Astrocyte (in vitro differentiated cells and primary cell): ENCODE measurements around the gene EFNA5. TPM values are rescaled to one million over a fixed set of nuclear protein-coding genes. Genes with fewer than 3 reads are reported as not detected.
A peak's percentile ranks its signal among the peaks of the same experiment; 100 is the strongest.

ENCODE experiments used
- DNase-seq: peaks from one replicate; pipeline ENCODE4 v3.0.0-alpha.2; 2010; ENCODE audit warnings: low read depth
- FAIRE-seq: peaks from 2 replicates; lab custom pipeline; 2011; peaks lifted over from hg19 to GRCh38; lab: Jason Lieb, UNC
- H2AFZ ChIP-seq: 2 replicates; pipeline ENCODE4 v1.6.0; 2012; ENCODE audit warnings: low read depth, low read length, inconsistent platforms
- H3K27ac ChIP-seq: 2 replicates; pipeline ENCODE4 v1.5.1; 2011; ENCODE audit warnings: low read depth, low read length, inconsistent platforms
- H3K27me3 ChIP-seq: 2 replicates; pipeline ENCODE4 v1.6.0; 2011; ENCODE audit warnings: low read length, inconsistent platforms; ENCODE audit not compliant: insufficient read depth
- H3K36me3 ChIP-seq: 2 replicates; pipeline ENCODE4 v1.5.1; 2011; ENCODE audit warnings: low read length, inconsistent platforms; ENCODE audit not compliant: insufficient read depth
- H3K4me1 ChIP-seq: 2 replicates; pipeline ENCODE4 v1.5.1; 2011; ENCODE audit warnings: low read length, inconsistent platforms; ENCODE audit not compliant: insufficient read depth
- H3K4me2 ChIP-seq: 2 replicates; pipeline ENCODE4 v1.6.0; 2012; ENCODE audit warnings: low read length, inconsistent platforms
- H3K4me3 ChIP-seq: 2 replicates; pipeline ENCODE4 v1.5.1; 2011; ENCODE audit warnings: low read depth, mild to moderate bottlenecking, low read length, inconsistent platforms; ENCODE audit not compliant: insufficient read depth
- H3K79me2 ChIP-seq: 2 replicates; pipeline ENCODE4 v1.6.0; 2012; ENCODE audit warnings: mild to moderate bottlenecking, low read length, inconsistent platforms; ENCODE audit not compliant: insufficient read depth
- H3K9ac ChIP-seq: 2 replicates; pipeline ENCODE4 v1.6.0; 2012; ENCODE audit warnings: mild to moderate bottlenecking, low read length, inconsistent platforms
- H3K9me3 ChIP-seq: 2 replicates; pipeline ENCODE4 v1.5.1; 2012; ENCODE audit warnings: low read depth, mild to moderate bottlenecking, low read length, inconsistent platforms; ENCODE audit not compliant: insufficient read depth
- H4K20me1 ChIP-seq: 2 replicates; pipeline ENCODE4 v1.6.0; 2012; ENCODE audit warnings: low read length, inconsistent platforms; ENCODE audit not compliant: insufficient read depth
- H3K27ac Mint-ChIP-seq: one replicate; pipeline ENCODE4 v1.8.0; 2021; ENCODE audit warnings: mild to moderate bottlenecking, mixed read lengths; ENCODE audit not compliant: unreplicated experiment
- H3K27me3 Mint-ChIP-seq: one replicate; pipeline ENCODE4 v1.8.0; 2021; ENCODE audit warnings: low read depth, mixed read lengths; ENCODE audit not compliant: unreplicated experiment
- H3K36me3 Mint-ChIP-seq: one replicate; pipeline ENCODE4 v1.8.0; 2021; ENCODE audit warnings: low read depth, mixed read lengths; ENCODE audit not compliant: unreplicated experiment
- H3K4me1 Mint-ChIP-seq: one replicate; pipeline ENCODE4 v1.8.0; 2021; ENCODE audit warnings: low read depth, mixed read lengths; ENCODE audit not compliant: unreplicated experiment
- H3K4me3 Mint-ChIP-seq: one replicate; pipeline ENCODE4 v1.8.0; 2021; ENCODE audit warnings: mild to moderate bottlenecking, moderate library complexity, mixed read lengths; ENCODE audit not compliant: unreplicated experiment
- H3K9me3 Mint-ChIP-seq: one replicate; pipeline ENCODE4 v1.8.0; 2021; ENCODE audit warnings: mild to moderate bottlenecking, mixed read lengths; ENCODE audit not compliant: unreplicated experiment
- CTCF ChIP-seq: IDR thresholded peaks from 2 replicates; pipeline ENCODE4 v1.5.1; 2011; ENCODE audit warnings: low read depth, mild to moderate bottlenecking, inconsistent platforms, low read length, moderate library complexity; ENCODE audit not compliant: insufficient read depth
- EZH2 ChIP-seq: IDR thresholded peaks from 2 replicates; pipeline ENCODE4 v1.6.1; 2012; ENCODE audit warnings: mild to moderate bottlenecking, low read length, inconsistent platforms; ENCODE audit not compliant: insufficient read depth
- total RNA-seq: library from RNA; stranded (reverse); gene quantifications from 2 replicates; pipeline ENCODE4 v1.2.1, GENCODE V29; 2021

EFNA5 gene
- total RNA-seq, 1 donor from 2014 or later, result 59.3 TPM

DNA sequence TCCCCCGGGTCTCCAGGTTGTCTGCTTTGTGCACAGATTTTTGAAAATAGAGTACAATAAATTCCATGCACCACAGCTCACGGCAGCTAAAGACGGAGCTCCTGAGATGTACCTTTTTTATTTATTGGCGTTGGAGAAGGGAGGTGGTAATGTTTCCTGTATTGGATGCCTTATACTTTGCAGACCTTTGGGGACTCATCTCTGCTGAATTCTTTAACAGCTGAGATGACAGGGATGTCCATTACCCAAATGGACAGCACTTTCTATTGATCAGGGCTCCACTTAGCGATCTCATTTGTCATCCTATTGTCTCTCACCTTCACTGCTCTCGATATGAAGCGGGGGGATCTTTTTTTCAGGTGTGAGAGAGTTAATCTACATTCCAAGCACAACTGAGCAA is 137.8 kb downstream of the EFNA5 start:
- Histone ChIP-seq H3K27me3 (no peaks in the 10 kb centered on the region), H3K4me3 (no peak overlapping the region), H3K4me2 (no peak overlapping the region), H3K9ac (no peak overlapping the region), H2AFZ (no peak overlapping the region), H3K36me3 (no peaks in the 10 kb centered on the region), H3K79me2 (no peaks in the 10 kb centered on the region), H3K9me3 (no peaks in the 10 kb centered on the region), H3K4me1 (no peaks in the 10 kb centered on the region), H3K27ac (no peak overlapping the region), H4K20me1 (no peaks in the 10 kb centered on the region)
- DNase-seq (no peak), FAIRE-seq (no peak)
- Mint-ChIP-seq H3K9me3 (no peaks in the 10 kb centered on the region), H3K4me1 (peaks cover 44% of the 10 kb centered on the region), H3K36me3 (no peaks in the 10 kb centered on the region), H3K27ac (no peak overlapping the region), H3K4me3 (no peak overlapping the region), H3K27me3 (no peaks in the 10 kb centered on the region)
- TF ChIP-seq EZH2 (no peak), CTCF (no peak)

DNA sequence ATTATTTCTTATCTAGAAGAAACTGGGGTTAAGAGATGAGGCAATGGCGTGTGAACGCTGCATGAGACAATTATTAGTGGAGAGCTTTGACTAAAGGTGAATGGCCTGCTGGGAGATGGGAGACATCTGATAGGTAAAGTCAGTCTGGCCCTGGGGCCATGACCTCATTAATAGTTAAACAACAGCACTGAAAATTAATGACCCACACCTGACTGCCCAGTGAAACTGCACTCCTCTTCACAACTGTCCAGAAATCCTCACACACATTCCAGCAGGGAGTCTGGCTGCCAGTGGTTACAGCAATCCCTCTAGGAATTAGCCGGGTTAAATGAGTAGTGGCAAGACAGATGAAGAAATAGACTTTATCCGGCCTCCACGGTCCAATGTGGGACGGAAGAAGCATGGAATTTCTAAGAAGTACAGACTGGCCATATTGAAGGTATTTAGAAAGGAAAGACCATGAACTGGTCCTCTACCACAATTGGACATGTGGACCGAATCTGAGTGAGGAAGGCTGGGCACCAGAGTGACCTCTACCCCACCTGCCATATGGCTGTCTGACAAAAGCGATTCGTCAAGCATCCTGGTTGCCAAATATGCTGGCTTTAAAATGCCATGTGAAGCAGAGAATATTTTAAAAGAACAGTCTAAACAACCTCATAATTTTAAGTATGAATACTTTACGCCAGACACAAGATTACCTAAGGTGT is 138.4 kb downstream of the EFNA5 start:
- Mint-ChIP-seq H3K27ac (peak overlapping the region; percentile 23), H3K36me3 (no peaks in the 10 kb centered on the region), H3K27me3 (no peaks in the 10 kb centered on the region), H3K4me1 (peaks cover 46% of the 10 kb centered on the region), H3K4me3 (no peak overlapping the region), H3K9me3 (no peaks in the 10 kb centered on the region)
- no peaks in the 10 kb centered on the region for H3K27me3 ChIP-seq
- no peak overlapping the region for H2AFZ ChIP-seq
- no peak overlapping the region for H3K27ac ChIP-seq
- no peaks in the 10 kb centered on the region for H3K79me2 ChIP-seq
- DNase-seq, result peak; percentile 63
- H3K9me3 ChIP-seq, result no peaks in the 10 kb centered on the region
- H3K4me2 ChIP-seq, result no peak overlapping the region
- H3K4me1 ChIP-seq, result no peaks in the 10 kb centered on the region
- TF ChIP-seq EZH2, result no peak
- TF ChIP-seq CTCF, result no peak
- FAIRE-seq, result no peak
- H3K36me3 ChIP-seq, result no peaks in the 10 kb centered on the region
- H4K20me1 ChIP-seq, result no peaks in the 10 kb centered on the region
- H3K9ac ChIP-seq, result no peak overlapping the region
- H3K4me3 ChIP-seq, result no peak overlapping the region

DNA sequence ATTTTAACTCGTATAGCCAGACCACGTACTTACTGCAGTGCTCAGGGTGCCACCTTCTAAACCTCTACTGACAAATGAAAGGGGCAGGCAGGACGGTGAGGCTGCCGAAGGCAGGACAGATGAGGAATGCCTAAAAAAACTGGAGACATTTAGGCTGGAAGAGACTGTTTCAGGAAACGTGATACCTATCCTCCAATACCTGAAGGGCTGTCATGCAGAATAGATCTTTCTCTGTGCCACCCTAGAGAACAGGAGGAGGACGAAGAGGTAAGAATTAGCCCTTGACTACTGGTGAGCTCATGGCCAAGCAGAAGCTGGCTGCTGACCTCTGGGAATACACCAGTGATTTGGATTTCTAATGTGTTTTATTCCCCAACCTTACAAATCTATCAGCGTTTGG is 139.4 kb downstream of the EFNA5 start:
- H3K4me3 Mint-ChIP-seq, result no peak overlapping the region
- H3K4me1 Mint-ChIP-seq, result peaks cover 50% of the 10 kb centered on the region
- no peaks in the 10 kb centered on the region for H3K36me3 Mint-ChIP-seq
- TF ChIP-seq CTCF, result no peak
- TF ChIP-seq EZH2, result no peak
- no peaks in the 10 kb centered on the region for H3K27me3 Mint-ChIP-seq
- no peak for DNase-seq
- Histone ChIP-seq H4K20me1 (no peaks in the 10 kb centered on the region), H3K4me1 (no peaks in the 10 kb centered on the region), H3K9me3 (no peaks in the 10 kb centered on the region), H2AFZ (no peak overlapping the region), H3K27ac (no peak overlapping the region), H3K79me2 (no peaks in the 10 kb centered on the region), H3K9ac (no peak overlapping the region), H3K4me3 (no peak overlapping the region), H3K27me3 (no peaks in the 10 kb centered on the region), H3K36me3 (no peaks in the 10 kb centered on the region), H3K4me2 (no peak overlapping the region)
- no peak for FAIRE-seq
- no peaks in the 10 kb centered on the region for H3K9me3 Mint-ChIP-seq
- H3K27ac Mint-ChIP-seq, result peak overlapping the region; percentile 30
